Stimulated activated CD8-positive, alpha-beta memory T cell treated with anti-CD3 and anti-CD28 coated beads, Interleukin-4, amount 100 ng/mL, for 24 hours (primary cell): ENCODE data around the gene FAM168B.
"Not testable (repeated sequence)": the region's sequence is repeated elsewhere in the genome, so short reads cannot be mapped to it uniquely, and the experiment has no call there.

Experiments used
- DNase-seq: peaks from one replicate; pipeline ENCODE4 v3.0.0-alpha.2; 2020; ENCODE audit warnings: low read depth

FAM168B gene

DNA sequence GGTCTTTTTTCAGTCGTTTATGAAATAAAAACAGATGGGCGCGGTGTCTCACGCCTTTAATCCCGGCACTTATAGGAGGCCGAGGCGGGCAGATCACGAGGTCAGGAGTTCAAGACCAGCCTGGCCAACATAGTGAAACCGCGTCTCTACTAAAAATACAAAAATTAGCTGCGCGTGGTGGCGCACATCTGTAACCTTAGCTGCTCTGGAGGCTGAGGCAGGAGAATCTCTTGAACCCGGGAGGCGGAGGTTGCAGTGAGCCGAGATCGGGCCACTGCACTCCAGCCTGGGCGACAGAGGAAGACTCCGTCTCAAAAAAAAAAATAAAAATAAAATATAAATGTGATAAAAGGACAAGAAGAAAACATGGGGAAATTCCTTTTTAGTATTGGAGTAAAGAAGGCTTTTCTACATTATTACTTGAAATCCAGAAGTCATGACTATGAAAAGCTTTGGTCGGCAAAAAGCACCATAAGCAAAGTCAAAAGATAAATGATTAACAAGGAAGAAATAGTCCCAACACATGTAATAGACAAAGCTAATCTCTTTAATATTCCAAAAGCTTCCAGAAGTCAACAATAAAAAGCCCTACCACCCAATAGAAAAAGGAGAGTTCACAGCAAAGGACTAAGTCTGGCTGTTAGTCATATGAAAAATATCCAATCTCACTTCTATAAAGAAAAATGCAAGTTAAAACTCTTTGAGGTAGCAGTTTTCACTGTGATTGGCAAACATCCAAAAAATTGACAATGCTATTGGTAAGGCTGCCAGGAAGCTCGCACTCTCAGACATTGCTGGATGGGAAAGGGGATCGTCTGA is 1.4 kb upstream of the FAM168B start:
- DNase-seq = no peak

- no peak for DNase-seq
Observed at GRCh38 chr2:131093696-131094462, 619 bp upstream of the FAM168B start.

DNA sequence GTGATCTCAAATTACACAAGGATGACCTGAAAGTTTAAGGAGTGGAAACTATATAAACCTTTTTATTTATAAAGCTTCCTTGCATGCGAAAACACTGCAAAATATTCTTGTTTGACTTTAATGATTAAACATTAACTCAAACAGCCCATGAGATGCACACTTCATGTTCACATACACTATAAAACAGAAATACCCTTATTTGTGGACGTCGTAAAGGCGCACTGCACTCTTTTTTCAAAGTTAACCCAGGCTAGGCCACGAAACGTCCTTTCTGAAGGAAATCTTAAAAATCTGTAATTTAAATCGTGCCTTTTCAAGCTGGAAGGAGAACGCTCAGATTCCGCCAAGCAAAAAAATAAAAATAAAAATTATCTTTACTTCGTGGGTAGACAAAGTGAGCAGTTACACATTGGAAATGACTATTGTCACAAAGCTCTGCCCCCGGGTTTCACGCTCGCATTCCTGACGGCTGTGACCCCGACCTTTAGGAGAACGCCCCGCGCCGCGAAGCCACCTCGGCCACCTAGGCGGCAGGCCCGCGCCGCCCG is 728 bp downstream of the FAM168B start:
- DNase-seq = no peak

GRCh38 chr2:131085646-131086045 is 7.6 kb downstream of the FAM168B start:
- DNase-seq = no peak

DNA sequence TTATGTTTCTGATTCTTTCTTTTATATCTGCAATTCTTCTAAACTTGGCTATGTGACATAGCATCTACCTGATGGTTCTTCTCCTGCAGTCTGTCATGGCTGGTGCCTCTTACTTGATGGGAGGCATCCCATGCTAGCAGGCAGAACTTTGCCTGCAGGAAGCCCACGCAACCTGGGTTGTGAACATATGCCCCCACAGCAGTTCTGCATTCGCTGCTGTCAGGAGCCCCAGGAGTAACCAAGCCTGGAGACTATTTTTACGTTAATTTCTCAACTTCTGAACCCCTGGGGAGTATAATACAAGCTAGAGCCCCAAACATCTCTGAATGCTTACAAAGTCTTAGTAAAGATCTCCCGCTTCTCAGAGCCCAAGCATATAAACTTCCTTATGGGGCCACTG is 12.1 kb downstream of the FAM168B start:
- DNase-seq = no peak

DNA sequence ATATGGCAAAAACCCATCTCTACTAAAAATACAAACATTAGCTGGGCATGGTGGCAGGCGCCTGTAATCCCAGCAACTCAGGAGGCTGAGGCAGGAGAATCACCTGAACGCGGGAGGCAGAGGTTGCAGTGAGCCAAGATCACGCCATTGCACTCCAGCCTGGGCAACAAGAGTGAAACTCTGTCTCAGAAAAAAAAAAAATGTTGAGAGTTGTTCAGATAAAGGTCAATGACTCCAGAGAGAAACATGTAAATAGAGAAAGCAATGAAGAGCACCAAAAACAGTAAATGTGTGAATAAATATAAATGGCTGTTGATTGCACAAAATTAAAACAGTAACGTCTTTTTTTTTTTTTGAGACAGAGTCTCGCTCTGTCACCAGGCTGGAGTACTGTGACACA is 13.3 kb downstream of the FAM168B start:
- DNase-seq = not testable (repeated sequence)

GRCh38 chr2:131077966-131078365 is 15.3 kb downstream of the FAM168B start:
- DNase-seq = no peak

- DNase-seq = no peak
Observed at GRCh38 chr2:131077182-131077846, 15.9 kb downstream of the FAM168B start.

GRCh38 chr2:131076707-131077106 is 16.6 kb downstream of the FAM168B start:
- no peak for DNase-seq

DNA sequence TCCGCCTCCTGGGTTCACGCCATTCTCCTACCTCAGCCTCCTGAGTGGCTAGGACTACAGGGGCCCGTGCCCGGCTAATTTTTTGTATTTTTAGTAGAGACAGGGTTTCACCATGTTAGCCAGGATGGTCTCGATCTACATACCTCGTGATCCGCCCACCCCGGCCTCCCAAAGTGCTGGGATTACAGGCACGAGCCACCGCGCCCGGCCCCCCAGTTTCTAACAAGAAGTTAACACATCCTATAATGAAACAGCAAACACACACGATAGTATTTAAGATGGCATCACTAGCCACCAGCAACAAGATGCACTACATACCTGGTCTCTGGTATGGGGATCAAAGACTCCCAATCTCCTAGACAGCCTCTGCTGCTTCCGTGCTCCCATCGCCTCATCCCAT is 17.7 kb downstream of the FAM168B start:
- DNase-seq = not testable (repeated sequence)

DNA sequence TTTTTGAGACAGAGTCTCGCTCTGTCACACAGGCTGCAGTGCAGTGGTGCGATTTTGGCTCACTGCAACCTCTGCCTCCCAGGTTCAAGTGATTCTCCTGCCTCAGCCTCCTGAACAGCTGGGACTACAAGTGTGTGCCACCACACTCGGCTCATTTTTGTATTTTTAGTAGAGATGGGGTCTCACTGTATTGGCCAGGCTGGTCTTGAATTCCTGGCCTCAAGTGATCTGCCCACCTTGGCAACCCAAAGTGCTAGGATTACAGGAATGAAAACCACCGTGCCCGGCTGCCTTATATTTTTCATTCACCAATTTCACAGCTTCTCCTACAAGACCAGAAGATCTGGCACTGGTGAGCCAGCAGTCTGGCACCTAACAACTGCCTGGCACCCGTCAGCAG is 25.1 kb downstream of the FAM168B start:
- DNase-seq = not testable (repeated sequence)

GRCh38 chr2:131067465-131068125 is 25.7 kb downstream of the FAM168B start:
- DNase-seq = no peak

DNA sequence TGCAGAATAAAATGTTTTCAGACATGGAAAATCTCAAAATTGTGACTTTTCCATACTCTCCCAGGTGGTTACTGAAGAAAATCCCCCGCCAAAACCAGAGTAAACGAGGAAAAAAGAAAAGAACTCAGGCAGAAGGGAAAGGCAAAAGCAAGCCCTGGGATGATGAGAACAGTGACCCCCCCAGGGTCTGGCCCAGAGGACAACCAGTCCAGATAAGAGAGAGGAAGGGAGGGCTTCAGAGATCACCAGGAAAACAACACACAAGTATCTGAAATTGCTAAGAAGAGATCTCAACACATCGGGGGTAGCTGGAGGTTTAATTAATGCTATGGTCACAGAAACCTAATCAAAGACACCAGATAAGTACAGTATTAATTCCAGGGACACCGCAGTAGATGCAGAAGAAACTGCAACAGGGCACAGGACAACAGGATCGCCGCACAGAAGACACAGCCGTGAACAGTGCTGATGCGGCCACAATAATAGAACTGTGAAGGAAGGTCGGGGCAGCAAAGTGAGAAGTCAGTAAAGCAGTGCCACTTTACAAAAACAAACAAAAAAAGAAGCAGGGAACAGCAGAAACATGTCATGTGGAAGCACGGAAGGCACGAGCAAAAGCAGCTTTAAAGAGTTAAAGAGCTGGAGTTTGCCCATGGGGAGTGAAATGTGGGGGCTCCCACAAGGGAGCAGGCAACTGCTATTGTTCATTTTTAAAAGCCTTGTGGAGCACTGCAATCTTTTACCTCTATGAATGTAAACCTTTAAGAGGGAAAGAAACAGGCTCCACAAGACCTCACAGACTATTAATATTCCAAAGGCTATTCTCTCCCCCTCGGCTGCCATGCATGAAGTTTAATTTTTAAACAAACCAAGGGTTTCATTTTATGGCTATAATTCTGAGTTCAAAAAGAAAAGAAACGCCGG is 28.4 kb downstream of the FAM168B start:
- DNase-seq = no peak

DNA sequence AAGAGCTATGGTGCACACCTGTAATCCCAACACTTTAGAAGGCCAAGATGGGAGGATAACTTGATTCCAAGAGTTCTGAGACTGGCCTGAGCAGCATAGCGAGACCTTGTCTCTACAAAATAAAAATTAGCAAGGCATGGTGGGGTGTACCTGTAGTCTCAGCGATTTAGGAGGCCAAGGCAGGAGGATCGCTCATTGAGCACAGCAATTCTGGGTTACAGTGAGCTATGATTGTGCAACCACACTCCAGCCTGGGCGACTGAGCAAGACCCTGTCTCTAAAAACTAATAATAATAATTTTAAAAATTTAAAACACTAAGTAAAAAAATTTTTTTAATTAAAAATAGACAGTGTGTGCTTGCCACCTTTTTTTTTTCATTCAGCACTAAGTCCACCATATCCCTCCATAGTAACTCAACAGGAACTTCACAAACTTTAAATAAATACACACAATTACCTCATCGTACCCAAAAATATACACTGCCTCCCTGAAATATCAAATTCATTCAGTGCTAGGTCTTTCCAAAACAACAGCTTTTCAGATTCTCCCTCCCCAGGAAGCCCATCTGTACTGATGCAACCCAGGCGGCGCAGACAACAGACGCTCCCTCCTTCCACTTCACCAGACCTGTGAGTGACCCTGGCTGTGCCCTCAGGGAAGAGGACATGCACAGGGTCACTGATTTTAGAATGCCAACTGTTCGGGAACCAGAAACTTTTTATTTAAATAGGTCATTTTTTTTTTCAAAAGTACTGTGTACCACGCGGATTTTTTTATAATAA is 29.6 kb downstream of the FAM168B start:
- DNase-seq = no peak

DNA sequence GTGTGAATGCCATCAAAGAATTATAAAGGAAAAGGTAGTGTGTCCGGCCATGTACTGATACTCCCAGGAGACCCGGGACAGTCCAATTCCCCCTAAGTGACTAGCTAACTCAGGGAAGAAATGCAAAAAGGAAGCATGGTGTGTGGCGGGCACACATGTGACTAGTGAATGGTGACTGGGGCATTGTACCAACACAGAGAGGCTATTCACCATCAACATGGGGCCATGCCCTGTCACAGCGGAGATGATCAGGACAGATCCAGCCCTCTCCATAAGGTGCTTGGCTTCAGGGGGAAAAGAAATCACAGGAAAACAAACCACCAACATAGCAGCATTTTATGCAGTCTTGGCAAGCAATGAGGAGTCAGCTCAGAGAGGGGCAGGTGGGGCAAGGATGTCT is 34.3 kb downstream of the FAM168B start:
- no peak for DNase-seq

- no peak for DNase-seq
Observed at GRCh38 chr2:131058214-131058843, 34.9 kb downstream of the FAM168B start.

DNA sequence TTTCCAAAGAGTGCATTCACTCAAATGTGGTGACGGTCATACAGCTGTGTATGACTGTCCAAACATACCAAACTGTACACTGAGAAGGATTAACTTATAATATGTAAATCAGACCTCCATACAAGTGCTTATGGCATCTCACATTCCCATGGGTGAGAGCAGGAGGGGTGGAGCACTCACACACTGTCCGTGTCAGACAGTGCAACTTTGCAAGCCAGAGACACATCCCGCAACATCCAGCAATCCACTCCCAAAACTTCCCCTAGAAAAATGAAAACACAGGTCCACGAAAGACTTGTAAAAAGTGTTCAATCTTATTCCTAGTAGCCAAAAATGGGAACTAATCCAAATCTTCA is 36.4 kb downstream of the FAM168B start:
- DNase-seq = no peak

DNA sequence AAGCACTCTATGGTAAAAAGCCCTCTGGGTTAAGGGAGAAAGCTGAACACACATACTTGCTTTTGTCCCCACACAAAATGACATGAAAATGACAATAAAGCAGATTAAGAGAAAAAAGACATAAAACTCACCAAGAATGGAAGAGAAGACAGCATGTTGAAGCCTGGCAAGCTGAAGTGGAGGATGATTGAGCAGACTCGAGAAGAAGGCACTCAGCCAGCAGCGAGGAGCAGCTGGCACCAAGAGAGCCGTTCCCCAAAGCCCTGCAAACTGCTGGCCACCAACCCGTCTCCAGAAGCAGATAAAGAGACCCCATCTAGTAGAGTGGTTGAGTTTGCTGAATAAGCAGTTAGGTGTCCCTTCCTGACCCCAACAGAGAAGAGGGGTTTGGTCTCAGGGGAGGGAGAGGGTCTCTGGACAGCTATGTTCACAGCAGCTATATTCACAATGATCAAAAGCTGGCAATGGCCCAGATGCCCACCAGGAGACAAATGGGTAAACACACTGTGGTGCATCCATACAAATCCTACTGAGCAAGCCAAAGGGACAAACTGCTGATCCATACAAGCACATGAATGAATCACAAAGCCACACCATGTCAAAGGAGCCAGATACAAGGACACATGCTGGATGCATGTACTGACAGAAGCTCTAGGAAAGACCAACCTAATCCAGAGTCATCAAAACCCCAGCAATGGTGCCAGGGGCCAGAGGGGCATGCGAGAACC is 36.9 kb downstream of the FAM168B start:
- no peak for DNase-seq
